Colonic mucosa (tissue), 4 donors: Measurements from ENCODE around the gene IVL. TPM values are rescaled to one million over a fixed set of nuclear protein-coding genes. Genes with fewer than 3 reads are reported as not detected.

Experiments
- DNase-seq: peaks from one replicate; pipeline ENCODE4 v3.0.0-alpha.2; 2020
- H3K27ac ChIP-seq: fragments of 200-600 bp; one replicate; pipeline ENCODE4 v1.8.0; 2021
- H3K27me3 ChIP-seq: fragments of 200-600 bp; one replicate; pipeline ENCODE4 v1.8.0; 2021
- H3K36me3 ChIP-seq: fragments of 200-600 bp; one replicate; pipeline ENCODE4 v1.8.0; 2021
- H3K4me1 ChIP-seq: fragments of 200-600 bp; one replicate; pipeline ENCODE4 v1.8.0; 2021; ENCODE audit warnings: mild to moderate bottlenecking
- H3K4me3 ChIP-seq: fragments of 200-600 bp; one replicate; pipeline ENCODE4 v1.8.0; 2021
- H3K9ac ChIP-seq, 2 donors: one replicate each; pipeline ENCODE4 v1.7.0; 2013; ENCODE audit warnings: control low read depth in 2 of 2, low read depth in 2 of 2, low read length in 2 of 2
- H3K9me3 ChIP-seq: fragments of 200-600 bp; one replicate; pipeline ENCODE4 v1.8.0; 2021
- intact Hi-C: fragments of 100-400 bp; cut with DNase I; formaldehyde crosslinking; loops from one replicate; pipeline ENCODE4 v1.14.1; 2022
- total RNA-seq, 2 donors: library from RNA; stranded (reverse); fragmentation: NEBNext Ultra II Directional in 1 of 2; extraction: Animal tissue kit (Norgen Biotek cat#: 25700) in 1 of 2; gene quantifications; one replicate each; pipeline ENCODE4 v1.2.1, GENCODE V29; 2021
- TF ChIP-seq, protein P1 (sequence below): fragments of 200-600 bp; IDR thresholded peaks from one replicate; pipeline ENCODE4 v1.8.0; 2022; ENCODE audit warnings: antibody characterized with exemption, mild to moderate bottlenecking
- donor health status: healthy.
- donor health status: DM: no; HTN: no; CAD: no.
- donor health status: DM: no; HTN: no; CAD: no.

IVL gene
- total RNA-seq, 2 donors from 2014 or later = not detected

DNA sequence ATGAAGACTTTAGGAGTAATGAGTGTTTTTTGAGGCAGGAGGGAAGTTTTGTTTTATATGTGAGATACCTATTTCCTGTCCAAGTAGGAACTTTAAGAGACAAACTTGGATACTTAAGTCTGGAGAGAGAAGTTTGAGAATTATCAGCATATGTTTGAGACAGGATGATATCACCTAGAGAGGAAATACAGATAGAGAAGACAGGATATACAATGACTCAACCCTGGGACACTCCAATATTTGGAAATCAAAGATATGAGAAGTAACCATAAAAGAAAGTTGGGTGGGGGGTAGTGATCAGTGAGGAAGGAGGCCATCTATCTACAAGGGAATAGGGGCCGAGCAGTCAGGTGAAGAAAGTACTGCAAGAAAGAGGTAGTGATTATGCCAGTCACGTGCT lies 42.0 kb upstream of the IVL start:
- Histone ChIP-seq H3K4me3 (no peak overlapping the region), H3K4me1 (no peaks in the 10 kb centered on the region), H3K9me3 (no peaks in the 10 kb centered on the region), H3K9ac (no peak overlapping the region), H3K27ac (no peak overlapping the region), H3K36me3 (no peaks in the 10 kb centered on the region), H3K27me3 (no peaks in the 10 kb centered on the region)
- intact Hi-C loops = no loop called here
- TF ChIP-seq, protein P1, sequence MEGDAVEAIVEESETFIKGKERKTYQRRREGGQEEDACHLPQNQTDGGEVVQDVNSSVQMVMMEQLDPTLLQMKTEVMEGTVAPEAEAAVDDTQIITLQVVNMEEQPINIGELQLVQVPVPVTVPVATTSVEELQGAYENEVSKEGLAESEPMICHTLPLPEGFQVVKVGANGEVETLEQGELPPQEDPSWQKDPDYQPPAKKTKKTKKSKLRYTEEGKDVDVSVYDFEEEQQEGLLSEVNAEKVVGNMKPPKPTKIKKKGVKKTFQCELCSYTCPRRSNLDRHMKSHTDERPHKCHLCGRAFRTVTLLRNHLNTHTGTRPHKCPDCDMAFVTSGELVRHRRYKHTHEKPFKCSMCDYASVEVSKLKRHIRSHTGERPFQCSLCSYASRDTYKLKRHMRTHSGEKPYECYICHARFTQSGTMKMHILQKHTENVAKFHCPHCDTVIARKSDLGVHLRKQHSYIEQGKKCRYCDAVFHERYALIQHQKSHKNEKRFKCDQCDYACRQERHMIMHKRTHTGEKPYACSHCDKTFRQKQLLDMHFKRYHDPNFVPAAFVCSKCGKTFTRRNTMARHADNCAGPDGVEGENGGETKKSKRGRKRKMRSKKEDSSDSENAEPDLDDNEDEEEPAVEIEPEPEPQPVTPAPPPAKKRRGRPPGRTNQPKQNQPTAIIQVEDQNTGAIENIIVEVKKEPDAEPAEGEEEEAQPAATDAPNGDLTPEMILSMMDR = no peak
- no peak for DNase-seq

DNA sequence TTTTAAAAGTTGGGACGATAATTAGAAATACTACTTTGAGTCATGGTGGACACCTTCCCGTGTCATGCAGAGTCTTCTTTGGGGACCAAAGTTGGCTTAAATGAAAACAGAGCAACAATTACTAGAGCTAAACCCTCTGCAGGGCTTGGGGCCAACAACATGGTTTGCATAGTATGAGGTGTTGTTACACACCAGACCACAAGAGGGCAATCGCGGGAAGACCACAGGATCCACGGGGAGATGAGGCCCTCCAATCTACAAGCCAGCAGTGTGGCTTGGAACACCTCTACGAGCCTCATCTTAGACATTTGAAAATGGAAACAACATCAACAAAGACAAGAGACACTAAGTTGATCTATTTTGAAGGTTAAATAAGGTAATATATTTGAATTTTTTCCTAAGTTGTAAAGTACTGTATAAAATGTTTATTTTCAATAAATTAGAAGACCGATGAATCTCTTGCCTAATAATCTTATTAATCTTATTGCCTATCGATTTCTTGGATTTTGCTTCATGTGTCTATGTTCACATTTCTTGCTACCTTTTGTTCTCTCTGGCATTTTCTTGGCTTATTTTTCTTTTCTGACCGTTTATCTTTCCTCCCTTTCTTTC lies 38.4 kb upstream of the IVL start:
- peak; percentile 69 for DNase-seq
- no peaks in the 10 kb centered on the region for H3K27me3 ChIP-seq
- TF ChIP-seq, protein P1 = peak; percentile 53
- no peaks in the 10 kb centered on the region for H3K36me3 ChIP-seq
- intact Hi-C loops = loop anchor here (10.0 kb wide), 1 partner anchor 355 kb away; no protein-coding TSS in a partner anchor
- H3K4me1 ChIP-seq = no peaks in the 10 kb centered on the region
- no peak overlapping the region for H3K9ac ChIP-seq
- H3K9me3 ChIP-seq = no peaks in the 10 kb centered on the region
- no peak overlapping the region for H3K27ac ChIP-seq
- no peak overlapping the region for H3K4me3 ChIP-seq

DNA sequence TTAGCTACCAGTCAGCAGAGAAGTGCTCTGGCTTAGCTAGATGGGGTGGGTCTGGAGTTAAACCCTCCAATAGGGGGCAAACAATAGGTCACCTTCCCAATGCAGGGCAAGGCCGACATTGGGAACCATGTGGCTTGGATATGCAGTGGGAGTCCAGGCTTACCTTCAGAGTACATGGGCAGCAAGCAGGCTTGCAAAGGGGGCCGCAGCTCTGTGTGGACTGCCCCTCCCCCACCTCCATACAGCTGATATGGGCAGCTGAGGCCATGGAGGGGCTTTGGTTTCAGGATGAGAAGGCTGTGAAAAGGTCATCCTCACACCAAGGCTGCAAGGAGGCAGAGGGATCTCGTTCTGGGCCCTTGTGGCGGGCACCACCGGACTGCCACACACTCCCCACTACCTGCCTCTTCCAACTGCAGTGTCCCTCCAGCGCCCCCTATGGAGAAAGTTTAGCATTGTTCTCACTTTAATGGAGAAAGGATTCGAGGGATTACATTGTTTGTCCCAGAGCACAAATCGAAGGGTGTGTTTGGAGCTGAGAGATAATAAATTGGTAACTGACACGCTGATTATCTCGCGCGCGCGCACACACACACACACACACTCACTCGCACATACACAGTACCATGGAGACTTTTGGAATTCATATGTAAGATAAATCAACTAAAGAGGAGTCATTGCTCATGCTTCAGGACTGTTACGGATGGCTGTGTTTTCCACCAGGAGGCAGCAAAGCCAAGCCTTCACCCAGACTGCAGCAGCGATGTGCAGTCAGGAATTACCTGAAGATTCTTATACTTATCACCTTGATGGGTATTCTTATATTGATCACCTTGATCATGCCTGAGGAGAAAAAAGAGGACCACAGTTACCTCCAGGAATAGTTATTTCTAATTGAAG lies 37.3 kb upstream of the IVL start:
- H3K27ac ChIP-seq = no peak overlapping the region

DNA sequence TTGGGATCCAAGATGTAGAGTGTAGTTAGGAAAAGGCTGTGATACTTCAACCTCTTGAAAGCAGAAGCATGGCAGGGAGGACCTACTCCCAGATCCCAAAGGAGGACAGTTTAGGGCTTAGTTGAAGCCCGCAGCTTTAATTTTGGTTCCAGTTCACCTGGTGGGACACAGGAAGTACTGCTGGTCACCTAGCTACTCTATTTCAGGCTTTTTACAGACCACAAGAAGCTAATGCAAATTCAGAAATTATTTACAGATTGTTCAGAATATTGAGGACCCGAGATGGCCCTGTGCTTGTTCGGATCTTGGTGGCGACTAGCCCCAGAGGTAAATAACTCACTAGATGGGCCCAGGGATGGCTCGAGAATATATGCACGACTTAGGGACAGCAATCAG lies 36.6 kb upstream of the IVL start:
- DNase-seq = no peak
- Histone ChIP-seq H3K9me3 (no peaks in the 10 kb centered on the region), H3K36me3 (no peaks in the 10 kb centered on the region), H3K4me3 (no peak overlapping the region), H3K27ac (no peak overlapping the region), H3K27me3 (no peaks in the 10 kb centered on the region), H3K4me1 (no peaks in the 10 kb centered on the region), H3K9ac (no peak overlapping the region)
- intact Hi-C loops = loop anchor here (10.0 kb wide), 1 partner anchor 353 kb away; no protein-coding TSS in a partner anchor
- TF ChIP-seq, protein P1 = no peak

More for the DNA sequence above, 37.3 kb upstream of the IVL start:
- Histone ChIP-seq H3K36me3 (no peaks in the 10 kb centered on the region), H3K9me3 (no peaks in the 10 kb centered on the region), H3K9ac (no peak overlapping the region), H3K27me3 (no peaks in the 10 kb centered on the region), H3K4me3 (no peak overlapping the region), H3K4me1 (no peaks in the 10 kb centered on the region)
- TF ChIP-seq, protein P1 = no peak
- intact Hi-C loops = loop anchor here (10.0 kb wide), 1 partner anchor 354 kb away; no protein-coding TSS in a partner anchor
- DNase-seq = no peak

DNA sequence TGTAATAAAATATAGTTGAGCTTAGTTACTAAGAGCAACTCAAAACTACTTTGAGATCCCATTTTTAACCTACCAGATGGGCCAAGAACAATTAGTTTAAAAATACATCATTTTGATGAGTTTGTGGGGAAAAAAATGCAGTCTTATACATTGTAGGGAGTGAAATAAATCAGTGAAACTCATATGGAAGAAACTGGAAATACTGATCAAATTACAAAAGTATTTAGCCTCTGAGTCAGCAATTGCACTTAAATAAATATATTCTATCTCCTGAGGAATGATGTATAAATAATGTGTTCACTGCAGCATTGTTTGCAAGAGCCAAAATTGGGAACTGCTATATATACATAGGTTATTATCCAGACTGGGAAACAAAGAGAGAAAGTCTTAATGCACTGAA lies 34.9 kb upstream of the IVL start:
- intact Hi-C loops = loop anchor here (10.0 kb wide), 1 partner anchor 351 kb away; no protein-coding TSS in a partner anchor
- H3K4me3 ChIP-seq = no peak overlapping the region

More for the DNA sequence above, 34.9 kb upstream of the IVL start:
- no peak overlapping the region for H3K27ac ChIP-seq
- no peaks in the 10 kb centered on the region for H3K4me1 ChIP-seq
- H3K27me3 ChIP-seq = no peaks in the 10 kb centered on the region
- TF ChIP-seq, protein P1 = no peak
- H3K9me3 ChIP-seq = no peaks in the 10 kb centered on the region
- H3K36me3 ChIP-seq = no peaks in the 10 kb centered on the region
- no peak overlapping the region for H3K9ac ChIP-seq
- DNase-seq = no peak
